HG03135 (cell line): ENCODE results near the gene OR6B3.
"Not testable (repeated sequence)": the region's sequence is repeated elsewhere in the genome, so short reads cannot be mapped to it uniquely, and the experiment has no call there.

Experiments
- ATAC-seq: cut with Tn5 transposase; IDR thresholded peaks from one replicate; pipeline ENCODE4 v1.9.1; 2021; ENCODE audit warnings: mild to moderate bottlenecking, moderate library complexity; ENCODE audit not compliant: unreplicated experiment

Gene OR6B3

GRCh38 chr2:240044096-240044495 lies 9.2 kb downstream of the OR6B3 start:
- not testable (repeated sequence) for ATAC-seq

- ATAC-seq: no peak
Measured at GRCh38 chr2:240043279-240043989, 9.9 kb downstream of the OR6B3 start.

- ATAC-seq: no peak
Measured at GRCh38 chr2:240042740-240043139, 10.6 kb downstream of the OR6B3 start.

GRCh38 chr2:240041363-240041762 lies 12.0 kb downstream of the OR6B3 start:
- ATAC-seq: no peak

GRCh38 chr2:240037358-240037757 lies 16.0 kb downstream of the OR6B3 start:
- no peak for ATAC-seq

- ATAC-seq: no peak
Measured at GRCh38 chr2:240033330-240033678, 20.0 kb downstream of the OR6B3 start.

- no peak for ATAC-seq
Measured at GRCh38 chr2:240032406-240033329, 20.7 kb downstream of the OR6B3 start.

GRCh38 chr2:240030379-240031094 lies 22.8 kb downstream of the OR6B3 start, which contains the start of gene OR6B2:
Gene OR6B2, minus strand, starts transcription at chr2:240030429. Its CDS starts 0 bp downstream, at chr2:240030429.
- ATAC-seq: no peak

GRCh38 chr2:240024766-240025165 lies 28.6 kb downstream of the OR6B3 start:
- peak; percentile 8 for ATAC-seq

GRCh38 chr2:240023792-240024191 lies 29.5 kb downstream of the OR6B3 start:
- no peak for ATAC-seq

- no peak for ATAC-seq
Measured at GRCh38 chr2:240021488-240022104, 31.7 kb downstream of the OR6B3 start.

GRCh38 chr2:240018071-240018750 lies 35.1 kb downstream of the OR6B3 start:
- no peak for ATAC-seq

GRCh38 chr2:240014327-240014726 lies 39.0 kb downstream of the OR6B3 start:
- no peak for ATAC-seq

GRCh38 chr2:240013343-240013742 lies 40.0 kb downstream of the OR6B3 start:
- no peak for ATAC-seq

GRCh38 chr2:240002983-240003382 lies 50.3 kb downstream of the OR6B3 start:
- no peak for ATAC-seq

- ATAC-seq: no peak
Measured at GRCh38 chr2:240000671-240001070, 52.6 kb downstream of the OR6B3 start.

- no peak for ATAC-seq
Measured at GRCh38 chr2:239997686-239998409, 55.5 kb downstream of the OR6B3 start.
